Measurements from ENCODE around the gene METAP2.

The METAP2 gene

DNA sequence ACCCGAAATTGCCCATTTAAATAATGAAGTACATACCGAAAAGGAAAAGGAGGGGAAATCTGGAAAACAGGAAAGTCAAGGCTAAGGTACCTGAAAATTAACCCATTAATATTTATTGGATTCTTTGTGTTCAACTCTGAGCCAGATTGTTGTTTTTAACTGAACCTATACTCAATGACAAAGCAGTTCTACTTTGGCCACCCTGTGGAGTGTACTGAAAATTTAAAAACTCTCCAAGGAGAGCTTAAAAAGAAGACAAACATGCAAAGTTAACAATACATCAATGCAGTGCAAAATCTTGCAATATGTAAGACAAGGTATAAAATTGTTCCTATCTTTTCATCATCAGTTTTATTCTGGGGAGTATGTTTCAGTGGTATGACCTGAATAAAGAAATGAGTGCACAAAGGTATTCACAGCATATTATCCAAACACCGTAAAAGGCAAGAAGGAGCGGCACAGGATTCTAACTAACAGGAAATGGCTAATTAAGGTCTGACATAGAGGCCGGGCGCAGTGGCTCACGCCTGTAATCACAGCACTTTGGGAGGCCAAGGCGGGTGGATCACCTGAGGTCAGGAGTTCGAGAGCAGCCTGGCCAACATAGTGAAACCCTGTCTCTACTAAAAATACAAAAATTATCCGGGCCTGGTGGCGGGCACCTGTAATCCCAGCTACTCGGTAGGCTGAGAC lies 75.6 kb downstream of the METAP2 start:
- ChIA-PET POLR2A (interaction anchor here (0.6 kb wide), 1 partner anchor 18 kb away, joined by 3 read pairs; no protein-coding TSS in a partner anchor), CTCF (interaction anchor here (0.6 kb wide), 1 partner anchor 268 kb away, joined by 3 read pairs; no protein-coding TSS in a partner anchor)
- Histone ChIP-seq H3K36me3 (ENCODE audit: control insufficient read depth in 2 of 2, insufficient read depth in 1 of 2, low read length in 2 of 2) (no peaks in the 10 kb centered on the region), H3K9me3 (ENCODE audit: control insufficient read depth, insufficient read depth, low read depth, low read length) (no peaks in the 10 kb centered on the region), H3K4me1 (ENCODE audit: control insufficient read depth, insufficient read depth, low read length) (peaks cover 37% of the 10 kb centered on the region), H3K27ac (ENCODE audit: extremely low read depth, low read depth, low read length) (no peak overlapping the region), H3K4me3 (ENCODE audit: low read depth, low read length) (no peak overlapping the region)
- TF ChIP-seq ZNF555 (tag by site-specific recombination; conservative IDR thresholded peaks at IDR 0.05): no peak
- no peak for TF ChIP-seq ZNF423 (tag by site-specific recombination; IDR thresholded peaks at IDR 0.05)
- TF ChIP-seq, protein P1, sequence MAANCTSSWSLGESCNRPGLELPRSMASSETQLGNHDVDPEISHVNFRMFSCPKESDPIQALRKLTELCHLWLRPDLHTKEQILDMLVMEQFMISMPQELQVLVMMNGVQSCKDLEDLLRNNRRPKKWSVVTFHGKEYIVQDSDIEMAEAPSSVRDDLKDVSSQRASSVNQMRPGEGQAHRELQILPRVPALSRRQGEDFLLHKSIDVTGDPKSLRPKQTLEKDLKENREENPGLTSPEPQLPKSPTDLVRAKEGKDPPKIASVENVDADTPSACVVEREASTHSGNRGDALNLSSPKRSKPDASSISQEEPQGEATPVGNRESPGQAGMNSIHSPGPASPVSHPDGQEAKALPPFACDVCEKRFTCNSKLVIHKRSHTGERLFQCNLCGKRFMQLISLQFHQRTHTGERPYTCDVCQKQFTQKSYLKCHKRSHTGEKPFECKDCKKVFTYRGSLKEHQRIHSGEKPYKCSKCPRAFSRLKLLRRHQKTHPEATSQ (tag by site-specific recombination; IDR thresholded peaks at IDR 0.05): 0 out of 2 replicates have a peak, but pooled peaks have one; percentile 31
- TF ChIP-seq SALL2 (tag by site-specific recombination; IDR thresholded peaks at IDR 0.05; ENCODE audit: borderline replicate concordance): no peak
- no peak for TF ChIP-seq ZNF239 (tag by site-specific recombination; IDR thresholded peaks at IDR 0.05)
- TF ChIP-seq KLF10 (tag by site-specific recombination; IDR thresholded peaks at IDR 0.05): no peak
- no peak for TF ChIP-seq ZNF2 (tag by site-specific recombination; IDR thresholded peaks at IDR 0.05)
- no peak for TF ChIP-seq ZNF350 (tag by site-specific recombination; IDR thresholded peaks at IDR 0.05)
- 0 out of 2 replicates have a peak, but pooled peaks have one; percentile 6 for TF ChIP-seq ZNF626 (tag by site-specific recombination; IDR thresholded peaks at IDR 0.05)
- no peak for TF ChIP-seq REPIN1 (tag by site-specific recombination; IDR thresholded peaks at IDR 0.05; ENCODE audit: low read depth)
- TF ChIP-seq ZNF121 (tag by site-specific recombination; IDR thresholded peaks at IDR 0.05): peak; percentile 44; the same call in 1 of the 2 replicates
- no peak for TF ChIP-seq ZNF792 (tag by site-specific recombination; IDR thresholded peaks at IDR 0.05)
- no peak for TF ChIP-seq ZNF391 (tag by site-specific recombination; IDR thresholded peaks at IDR 0.05; ENCODE audit: borderline replicate concordance, low read depth)
- TF ChIP-seq, protein P2, sequence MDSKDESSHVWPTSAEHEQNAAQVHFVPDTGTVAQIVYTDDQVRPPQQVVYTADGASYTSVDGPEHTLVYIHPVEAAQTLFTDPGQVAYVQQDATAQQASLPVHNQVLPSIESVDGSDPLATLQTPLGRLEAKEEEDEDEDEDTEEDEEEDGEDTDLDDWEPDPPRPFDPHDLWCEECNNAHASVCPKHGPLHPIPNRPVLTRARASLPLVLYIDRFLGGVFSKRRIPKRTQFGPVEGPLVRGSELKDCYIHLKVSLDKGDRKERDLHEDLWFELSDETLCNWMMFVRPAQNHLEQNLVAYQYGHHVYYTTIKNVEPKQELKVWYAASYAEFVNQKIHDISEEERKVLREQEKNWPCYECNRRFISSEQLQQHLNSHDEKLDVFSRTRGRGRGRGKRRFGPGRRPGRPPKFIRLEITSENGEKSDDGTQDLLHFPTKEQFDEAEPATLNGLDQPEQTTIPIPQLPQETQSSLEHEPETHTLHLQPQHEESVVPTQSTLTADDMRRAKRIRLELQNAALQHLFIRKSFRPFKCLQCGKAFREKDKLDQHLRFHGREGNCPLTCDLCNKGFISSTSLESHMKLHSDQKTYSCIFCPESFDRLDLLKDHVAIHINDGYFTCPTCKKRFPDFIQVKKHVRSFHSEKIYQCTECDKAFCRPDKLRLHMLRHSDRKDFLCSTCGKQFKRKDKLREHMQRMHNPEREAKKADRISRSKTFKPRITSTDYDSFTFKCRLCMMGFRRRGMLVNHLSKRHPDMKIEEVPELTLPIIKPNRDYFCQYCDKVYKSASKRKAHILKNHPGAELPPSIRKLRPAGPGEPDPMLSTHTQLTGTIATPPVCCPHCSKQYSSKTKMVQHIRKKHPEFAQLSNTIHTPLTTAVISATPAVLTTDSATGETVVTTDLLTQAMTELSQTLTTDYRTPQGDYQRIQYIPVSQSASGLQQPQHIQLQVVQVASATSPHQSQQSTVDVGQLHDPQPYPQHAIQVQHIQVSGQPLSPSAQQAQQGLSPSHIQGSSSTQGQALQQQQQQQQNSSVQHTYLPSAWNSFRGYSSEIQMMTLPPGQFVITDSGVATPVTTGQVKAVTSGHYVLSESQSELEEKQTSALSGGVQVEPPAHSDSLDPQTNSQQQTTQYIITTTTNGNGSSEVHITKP (tag by site-specific recombination; IDR thresholded peaks at IDR 0.05): 0 out of 2 replicates have a peak, but pooled peaks have one; percentile 33
- TF ChIP-seq KLF9 (tag by site-specific recombination; IDR thresholded peaks at IDR 0.05; ENCODE audit: low read depth): no peak
- peak; percentile 96 for TF ChIP-seq ZNF610 (tag by site-specific recombination; IDR thresholded peaks at IDR 0.05; ENCODE audit: borderline replicate concordance)
- TF ChIP-seq SP7 (tag by site-specific recombination; IDR thresholded peaks at IDR 0.05): peak; percentile 22; the same call in 1 of the 2 replicates
- TF ChIP-seq, protein P3, sequence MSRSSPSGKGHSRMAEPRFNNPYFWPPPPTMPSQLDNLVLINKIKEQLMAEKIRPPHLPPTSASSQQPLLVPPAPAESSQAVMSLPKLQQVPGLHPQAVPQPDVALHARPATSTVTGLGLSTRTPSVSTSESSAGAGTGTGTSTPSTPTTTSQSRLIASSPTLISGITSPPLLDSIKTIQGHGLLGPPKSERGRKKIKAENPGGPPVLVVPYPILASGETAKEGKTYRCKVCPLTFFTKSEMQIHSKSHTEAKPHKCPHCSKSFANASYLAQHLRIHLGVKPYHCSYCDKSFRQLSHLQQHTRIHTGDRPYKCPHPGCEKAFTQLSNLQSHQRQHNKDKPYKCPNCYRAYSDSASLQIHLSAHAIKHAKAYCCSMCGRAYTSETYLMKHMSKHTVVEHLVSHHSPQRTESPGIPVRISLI (tag by site-specific recombination; IDR thresholded peaks at IDR 0.05): no peak
- no peak for TF ChIP-seq ZNF19 (tag by site-specific recombination; IDR thresholded peaks at IDR 0.05; ENCODE audit: low read depth)
- TF ChIP-seq, protein P4, sequence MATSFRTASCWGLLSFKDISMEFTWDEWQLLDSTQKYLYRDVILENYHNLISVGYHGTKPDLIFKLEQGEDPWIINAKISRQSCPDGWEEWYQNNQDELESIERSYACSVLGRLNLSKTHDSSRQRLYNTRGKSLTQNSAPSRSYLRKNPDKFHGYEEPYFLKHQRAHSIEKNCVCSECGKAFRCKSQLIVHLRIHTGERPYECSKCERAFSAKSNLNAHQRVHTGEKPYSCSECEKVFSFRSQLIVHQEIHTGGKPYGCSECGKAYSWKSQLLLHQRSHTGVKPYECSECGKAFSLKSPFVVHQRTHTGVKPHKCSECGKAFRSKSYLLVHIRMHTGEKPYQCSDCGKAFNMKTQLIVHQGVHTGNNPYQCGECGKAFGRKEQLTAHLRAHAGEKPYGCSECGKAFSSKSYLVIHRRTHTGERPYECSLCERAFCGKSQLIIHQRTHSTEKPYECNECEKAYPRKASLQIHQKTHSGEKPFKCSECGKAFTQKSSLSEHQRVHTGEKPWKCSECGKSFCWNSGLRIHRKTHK (tag by site-specific recombination; IDR thresholded peaks at IDR 0.05): no peak
- TF ChIP-seq ZNF514 (tag by site-specific recombination; IDR thresholded peaks at IDR 0.05): no peak
- no peak for TF ChIP-seq GLI2 (tag by site-specific recombination; IDR thresholded peaks at IDR 0.05; ENCODE audit: borderline replicate concordance, low read depth)
- no peak for TF ChIP-seq ZBTB48 (tag by site-specific recombination; IDR thresholded peaks at IDR 0.05)
- no peak for TF ChIP-seq ZBTB17 (tag by site-specific recombination; IDR thresholded peaks at IDR 0.05)
- TF ChIP-seq ZNF529 (tag by site-specific recombination; IDR thresholded peaks at IDR 0.05; ENCODE audit: insufficient replicate concordance): no peak
- 0 out of 2 replicates have a peak, but pooled peaks have one; percentile 43 for TF ChIP-seq PRDM1 (tag by site-specific recombination; IDR thresholded peaks at IDR 0.05)
- no peak for TF ChIP-seq ZBTB1 (tag by site-specific recombination; IDR thresholded peaks at IDR 0.05)
- TF ChIP-seq SETDB1 (IDR thresholded peaks at IDR 0.05; ENCODE audit: insufficient read length, low read length): peak; percentile 97
- TF ChIP-seq, protein P5, sequence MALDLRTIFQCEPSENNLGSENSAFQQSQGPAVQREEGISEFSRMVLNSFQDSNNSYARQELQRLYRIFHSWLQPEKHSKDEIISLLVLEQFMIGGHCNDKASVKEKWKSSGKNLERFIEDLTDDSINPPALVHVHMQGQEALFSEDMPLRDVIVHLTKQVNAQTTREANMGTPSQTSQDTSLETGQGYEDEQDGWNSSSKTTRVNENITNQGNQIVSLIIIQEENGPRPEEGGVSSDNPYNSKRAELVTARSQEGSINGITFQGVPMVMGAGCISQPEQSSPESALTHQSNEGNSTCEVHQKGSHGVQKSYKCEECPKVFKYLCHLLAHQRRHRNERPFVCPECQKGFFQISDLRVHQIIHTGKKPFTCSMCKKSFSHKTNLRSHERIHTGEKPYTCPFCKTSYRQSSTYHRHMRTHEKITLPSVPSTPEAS (tag by site-specific recombination; IDR thresholded peaks at IDR 0.05): no peak

Data from HEK293 (cell line).